ENCODE data around the gene GALNT8. TPM values are rescaled to one million over a fixed set of nuclear protein-coding genes. Genes with fewer than 3 reads are reported as not detected.
A peak's percentile ranks its signal among the peaks of the same experiment; 100 is the strongest.

The GALNT8 gene
- total RNA-seq, 2 donors from 2014 or later, result 1.9 to 4.5 TPM

DNA sequence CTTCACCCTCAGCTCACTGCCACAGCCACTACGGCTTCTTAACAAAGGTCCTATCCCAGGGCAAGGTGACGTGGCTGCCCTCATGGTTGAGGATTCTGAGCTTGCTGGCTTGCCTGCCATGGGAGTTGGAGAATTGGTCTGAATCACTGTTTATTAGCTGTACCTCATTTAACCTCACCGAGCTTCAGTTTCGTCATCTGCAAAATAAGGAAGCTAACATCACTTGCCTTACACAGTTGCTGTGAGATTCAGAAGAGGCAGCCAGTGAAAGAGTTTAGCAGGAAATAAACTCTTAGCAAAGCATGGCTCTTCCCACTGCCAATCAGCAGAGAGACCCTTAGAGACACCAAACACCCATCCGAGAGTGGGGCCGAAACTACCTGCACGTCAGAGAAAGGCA, 99.5 kb downstream of the GALNT8 start:
- peaks cover 0 to 14% of the 10 kb centered on the region in 2 donors for H3K4me1 ChIP-seq (ENCODE audit: control insufficient read depth in 1 of 2, low read depth in 2 of 2)
- no peaks in the 10 kb centered on the region for H3K9me3 ChIP-seq
- TF ChIP-seq, protein P1, sequence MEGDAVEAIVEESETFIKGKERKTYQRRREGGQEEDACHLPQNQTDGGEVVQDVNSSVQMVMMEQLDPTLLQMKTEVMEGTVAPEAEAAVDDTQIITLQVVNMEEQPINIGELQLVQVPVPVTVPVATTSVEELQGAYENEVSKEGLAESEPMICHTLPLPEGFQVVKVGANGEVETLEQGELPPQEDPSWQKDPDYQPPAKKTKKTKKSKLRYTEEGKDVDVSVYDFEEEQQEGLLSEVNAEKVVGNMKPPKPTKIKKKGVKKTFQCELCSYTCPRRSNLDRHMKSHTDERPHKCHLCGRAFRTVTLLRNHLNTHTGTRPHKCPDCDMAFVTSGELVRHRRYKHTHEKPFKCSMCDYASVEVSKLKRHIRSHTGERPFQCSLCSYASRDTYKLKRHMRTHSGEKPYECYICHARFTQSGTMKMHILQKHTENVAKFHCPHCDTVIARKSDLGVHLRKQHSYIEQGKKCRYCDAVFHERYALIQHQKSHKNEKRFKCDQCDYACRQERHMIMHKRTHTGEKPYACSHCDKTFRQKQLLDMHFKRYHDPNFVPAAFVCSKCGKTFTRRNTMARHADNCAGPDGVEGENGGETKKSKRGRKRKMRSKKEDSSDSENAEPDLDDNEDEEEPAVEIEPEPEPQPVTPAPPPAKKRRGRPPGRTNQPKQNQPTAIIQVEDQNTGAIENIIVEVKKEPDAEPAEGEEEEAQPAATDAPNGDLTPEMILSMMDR (IDR thresholded peaks at IDR 0.05), result no peak
- no peaks in the 10 kb centered on the region for H3K27me3 ChIP-seq (replicated peaks; ENCODE audit: insufficient read depth)
- ATAC-seq (ENCODE audit: insufficient number of reproducible peaks, low FRiP score, low read depth), result peak; percentile 78
- peak; percentile 30 for DNase-seq (ENCODE audit: low spot score)
- peak overlapping the region; percentile 26 to 52 for H3K27ac ChIP-seq
- no peaks in the 10 kb centered on the region for H3K36me3 ChIP-seq
- H3K4me3 ChIP-seq, result no peak overlapping the region

DNA sequence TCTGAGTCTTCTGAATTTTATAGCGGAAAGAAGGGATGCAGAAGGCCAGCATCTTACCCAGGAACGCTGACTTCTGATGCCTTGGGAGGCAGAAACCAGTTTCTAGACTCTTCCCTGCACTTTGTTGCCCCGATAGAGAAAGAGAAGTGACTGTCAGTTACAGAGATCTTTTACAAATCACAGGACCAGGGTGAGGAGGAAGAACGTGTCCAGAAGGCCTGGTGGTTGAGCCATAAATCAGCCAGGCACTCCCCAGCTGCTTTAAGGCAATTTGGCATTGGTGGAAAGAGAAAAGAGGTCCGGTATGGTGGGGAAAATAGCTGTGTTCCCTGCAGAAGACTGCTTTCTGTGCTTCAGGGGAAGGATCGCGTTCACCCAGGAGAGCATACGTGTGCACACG, 100.8 kb downstream of the GALNT8 start:
- Histone ChIP-seq H3K27ac (peak overlapping the region in 1 of 2 donors; percentile 52), H3K4me3 (no peak overlapping the region), H3K36me3 (no peaks in the 10 kb centered on the region), H3K9me3 (no peaks in the 10 kb centered on the region), H3K27me3 (replicated peaks; ENCODE audit: insufficient read depth) (no peaks in the 10 kb centered on the region), H3K4me1 (ENCODE audit: control insufficient read depth in 1 of 2, low read depth in 2 of 2) (peaks cover 0 to 14% of the 10 kb centered on the region in 2 donors)
- DNase-seq (ENCODE audit: low spot score) (no peak), ATAC-seq (ENCODE audit: insufficient number of reproducible peaks, low FRiP score, low read depth) (no peak)
- TF ChIP-seq, protein P1 (IDR thresholded peaks at IDR 0.05), result no peak

Other genes with a start within 250 kb of the GALNT8 start
- 10 to 100 TPM in 1 of 2 donors, not detected in 1; 10.2 TPM for gene RAD51AP1, start 181.5 kb upstream of the GALNT8 start, total RNA-seq
- 10 to 100 TPM; 30.5 to 38.2 TPM for gene DYRK4, start 158.2 kb upstream of the GALNT8 start, total RNA-seq
- 1 to 10 TPM; 1.4 to 3.3 TPM for gene AKAP3, start 71.3 kb upstream of the GALNT8 start, total RNA-seq
- gene NDUFA9, start 71.3 kb upstream of the GALNT8 start, total RNA-seq, result 10 to 100 TPM; 41.2 to 54.9 TPM
- under 1 TPM in 1 of 2 donors, not detected in 1; 0.85 TPM for gene KCNA1, start 189.5 kb downstream of the GALNT8 start, total RNA-seq